Muscle of arm (tissue), 14 donors: Measurements from ENCODE around the gene ZPR1. TPM values are rescaled to one million over a fixed set of nuclear protein-coding genes. Genes with fewer than 3 reads are reported as not detected.
A peak's percentile ranks its signal among the peaks of the same experiment; 100 is the strongest.
"Not testable (repeated sequence)": the region's sequence is repeated elsewhere in the genome, so short reads cannot be mapped to it uniquely, and the experiment has no call there.

Experiments used
- DNase-seq: peaks from one replicate; pipeline ENCODE4 v3.0.0-alpha.2; 2013
- long read RNA-seq, 11 donors: transcript quantifications; one replicate each; lab custom pipeline, GENCODE V29; 2026
- polyA plus RNA-seq, 12 donors: library from polyadenylated mRNA; unstranded; fragments of 120-200 nt; gene quantifications; one replicate each; pipeline ENCODE4 v1.2.1, GENCODE V29; 2013; ENCODE audit not compliant: insufficient read length in 12 of 12

ZPR1 gene
- 10 to 100 TPM in 11 of 12 donors, not detected in 1; 11.3 to 45.7 (median 41.2) TPM for polyA plus RNA-seq
- long read RNA-seq, donor 1, full-length matches to known transcripts, result 5 of 10 reads
- long read RNA-seq, donor 1, partial matches to known transcripts, result 5 of 10 reads
- long read RNA-seq, donor 1, other reads (novel, unspliced or antisense), result 0 of 10 reads
- long read RNA-seq, donor 2, full-length matches to known transcripts, result 7 of 13 reads
- long read RNA-seq, donor 2, partial matches to known transcripts, result 6 of 13 reads
- long read RNA-seq, donor 2, other reads (novel, unspliced or antisense), result 0 of 13 reads
- long read RNA-seq, donor 3, full-length matches to known transcripts, result 1 of 1 reads
- long read RNA-seq, donor 3, partial matches to known transcripts, result 0 of 1 reads
- long read RNA-seq, donor 3, other reads (novel, unspliced or antisense), result 0 of 1 reads
- long read RNA-seq, donor 4, full-length matches to known transcripts, result 3 of 8 reads
- long read RNA-seq, donor 4, partial matches to known transcripts, result 5 of 8 reads
- long read RNA-seq, donor 4, other reads (novel, unspliced or antisense), result 0 of 8 reads
- long read RNA-seq, donor 5, result 0 reads
- long read RNA-seq, donor 6, full-length matches to known transcripts, result 3 of 3 reads
- long read RNA-seq, donor 6, partial matches to known transcripts, result 0 of 3 reads
- long read RNA-seq, donor 6, other reads (novel, unspliced or antisense), result 0 of 3 reads
- long read RNA-seq, donor 7, full-length matches to known transcripts, result 1 of 1 reads
- long read RNA-seq, donor 7, partial matches to known transcripts, result 0 of 1 reads
- long read RNA-seq, donor 7, other reads (novel, unspliced or antisense), result 0 of 1 reads
- long read RNA-seq, donor 8, full-length matches to known transcripts, result 10 of 10 reads
- long read RNA-seq, donor 8, partial matches to known transcripts, result 0 of 10 reads
- long read RNA-seq, donor 8, other reads (novel, unspliced or antisense), result 0 of 10 reads
- long read RNA-seq, donor 9, full-length matches to known transcripts, result 7 of 7 reads
- long read RNA-seq, donor 9, partial matches to known transcripts, result 0 of 7 reads
- long read RNA-seq, donor 9, other reads (novel, unspliced or antisense), result 0 of 7 reads
- long read RNA-seq, donor 10, full-length matches to known transcripts, result 11 of 11 reads
- long read RNA-seq, donor 10, partial matches to known transcripts, result 0 of 11 reads
- long read RNA-seq, donor 10, other reads (novel, unspliced or antisense), result 0 of 11 reads
- long read RNA-seq, donor 11, full-length matches to known transcripts, result 12 of 12 reads
- long read RNA-seq, donor 11, partial matches to known transcripts, result 0 of 12 reads
- long read RNA-seq, donor 11, other reads (novel, unspliced or antisense), result 0 of 12 reads

- peak; percentile 85 for DNase-seq
Measured at GRCh38 chr11:116787786-116788486, at the start of gene ZPR1. Gene ZPR1 (minus strand): TSS chr11:116788023. CDS start chr11:116787990, 33 bp downstream.

- no peak for DNase-seq
Measured at GRCh38 chr11:116836632-116836991, 48.8 kb upstream of the ZPR1 start.

- peak; percentile 87 for DNase-seq
Measured at GRCh38 chr11:116835791-116836631, 48.2 kb upstream of the ZPR1 start.

- no peak for DNase-seq
Measured at GRCh38 chr11:116835042-116835772, 47.4 kb upstream of the ZPR1 start.

GRCh38 chr11:116834535-116835041 lies 46.8 kb upstream of the ZPR1 start:
- not testable (repeated sequence) for DNase-seq

GRCh38 chr11:116833816-116834534 lies 46.2 kb upstream of the ZPR1 start:
- no peak for DNase-seq

GRCh38 chr11:116833491-116833815 lies 45.6 kb upstream of the ZPR1 start:
- no peak for DNase-seq

GRCh38 chr11:116832350-116833290 lies 44.8 kb upstream of the ZPR1 start:
- DNase-seq, result no peak

- DNase-seq, result no peak
Measured at GRCh38 chr11:116831790-116832349, 44.0 kb upstream of the ZPR1 start.

GRCh38 chr11:116830184-116830912 lies 42.5 kb upstream of the ZPR1 start:
- no peak for DNase-seq

GRCh38 chr11:116829525-116830183 lies 41.8 kb upstream of the ZPR1 start, which contains the start of gene APOC3:
Gene APOC3 (plus strand): TSS chr11:116829907. CDS start chr11:116830583, 676 bp downstream.
- no peak for DNase-seq

- no peak for DNase-seq
Measured at GRCh38 chr11:116828632-116829524, 41.1 kb upstream of the ZPR1 start.

GRCh38 chr11:116827461-116827860 lies 39.6 kb upstream of the ZPR1 start:
- DNase-seq, result no peak

- DNase-seq, result no peak
Measured at GRCh38 chr11:116826751-116827431, 39.1 kb upstream of the ZPR1 start.
